ENCODE results near the gene CRYGD. TPM values are rescaled to one million over a fixed set of nuclear protein-coding genes. Genes with fewer than 3 reads are reported as not detected.

Gene CRYGD
- total and polyA plus RNA-seq, 11 donors = not detected

GRCh38 chr2:208093128-208093527 lies 31.2 kb downstream of the CRYGD start:
- H3K36me3 ChIP-seq = no peaks in the 10 kb centered on the region
- H3K9me3 ChIP-seq = peaks cover 0 to 9% (median 0%) of the 10 kb centered on the region in 12 donors
- no peak overlapping the region for H3K4me3 ChIP-seq
- TF ChIP-seq CTCF (IDR thresholded peaks at IDR 0.05) = no peak
- TF ChIP-seq POLR2A (IDR thresholded peaks at IDR 0.05) = no peak
- ATAC-seq = no peak
- intact Hi-C loops (cut with DNase I) = no loop called here
- no peaks in the 10 kb centered on the region for H3K27me3 ChIP-seq
- no peak overlapping the region for H3K27ac ChIP-seq
- H3K4me1 ChIP-seq = peaks cover 0 to 11% (median 0%) of the 10 kb centered on the region in 12 donors
- DNase-seq = no peak

- Histone ChIP-seq H3K4me1 (peaks cover 0 to 4% (median 0%) of the 10 kb centered on the region in 12 donors), H3K36me3 (no peaks in the 10 kb centered on the region), H3K27me3 (no peaks in the 10 kb centered on the region), H3K27ac (no peak overlapping the region), H3K4me3 (no peak overlapping the region), H3K9me3 (peaks cover 0 to 9% (median 0%) of the 10 kb centered on the region in 12 donors)
- TF ChIP-seq CTCF (IDR thresholded peaks at IDR 0.05) (no peak), POLR2A (IDR thresholded peaks at IDR 0.05) (no peak)
- ATAC-seq (no peak), DNase-seq (no peak)
- WGBS, 4 donors = 80 to 100% (median 96%) methylated on average over 1 of the region's 1 CpG
- intact Hi-C loops (cut with DNase I) = no loop called here
Measured at GRCh38 chr2:208092093-208092832, 32.1 kb downstream of the CRYGD start.

- Histone ChIP-seq H3K27me3 (no peaks in the 10 kb centered on the region), H3K4me1 (no peaks in the 10 kb centered on the region), H3K36me3 (no peaks in the 10 kb centered on the region), H3K4me3 (no peak overlapping the region), H3K27ac (no peak overlapping the region), H3K9me3 (peaks cover 0 to 9% (median 0%) of the 10 kb centered on the region in 12 donors)
- ATAC-seq (no peak), DNase-seq (no peak)
- TF ChIP-seq POLR2A (IDR thresholded peaks at IDR 0.05) (no peak), CTCF (IDR thresholded peaks at IDR 0.05) (no peak)
- intact Hi-C loops (cut with DNase I) = no loop called here
Measured at GRCh38 chr2:208090420-208090819, 33.9 kb downstream of the CRYGD start.

- intact Hi-C loops (cut with DNase I) = no loop called here
- H3K4me3 ChIP-seq = no peak overlapping the region
- peaks cover 0 to 9% (median 0%) of the 10 kb centered on the region in 12 donors for H3K9me3 ChIP-seq
- no peak overlapping the region for H3K27ac ChIP-seq
- no peaks in the 10 kb centered on the region for H3K4me1 ChIP-seq
- WGBS, 4 donors = 47 to 60% (median 58%) methylated on average over 1 of the region's 1 CpG
- no peaks in the 10 kb centered on the region for H3K36me3 ChIP-seq
- no peak for ATAC-seq
- no peaks in the 10 kb centered on the region for H3K27me3 ChIP-seq
- TF ChIP-seq CTCF (IDR thresholded peaks at IDR 0.05) (no peak), POLR2A (IDR thresholded peaks at IDR 0.05) (no peak)
- DNase-seq = no peak
Measured at GRCh38 chr2:208086029-208086428, 38.3 kb downstream of the CRYGD start.

Measured in heart left ventricle (tissue), 16 donors.